Cardiac fibroblast (primary cell): ENCODE measurements around the gene SERPINA7.
"Not testable (repeated sequence)": the region's sequence is repeated elsewhere in the genome, so short reads cannot be mapped to it uniquely, and the experiment has no call there.

Source experiments
- DNase-seq, 2 donors: peaks; one replicate each; pipeline versions ENCODE4 v3.0.0 to v3.0.0-alpha.2; 2010; ENCODE audit warnings: low read depth in 2 of 2
- H3K4me3 ChIP-seq, 2 donors: replicated peaks in 1 of 2; 1 replicate in 1 of 2; 2 replicates in 1 of 2; pipeline ENCODE4 v1.5.1; 2011; ENCODE audit warnings: low read depth in 2 of 2, low read length in 2 of 2, mild to moderate bottlenecking in 2 of 2, moderate library complexity in 1 of 2
- CTCF ChIP-seq: IDR thresholded peaks from one replicate; pipeline ENCODE4 v1.5.1; 2011; ENCODE audit warnings: low read depth, mild to moderate bottlenecking, low read length, inconsistent platforms

The SERPINA7 gene

DNA sequence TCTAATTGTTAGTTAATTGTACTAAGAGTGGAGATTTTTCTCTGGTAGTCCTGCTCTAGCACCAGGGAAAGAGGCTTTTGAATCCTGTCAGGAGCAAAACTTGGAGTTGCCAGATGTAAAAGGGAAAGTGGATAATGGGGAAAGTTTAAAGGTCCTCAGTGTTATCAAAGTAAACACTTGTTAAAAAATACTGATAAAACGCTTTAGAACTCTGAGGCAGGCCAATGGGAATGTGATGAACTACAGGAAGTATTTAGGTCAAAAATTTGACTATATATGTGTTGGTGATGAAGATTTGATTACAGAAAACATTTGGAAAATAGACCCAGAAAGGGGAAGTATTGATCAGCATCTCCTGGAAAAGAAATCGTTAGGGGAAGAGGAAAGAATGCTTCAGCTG is 32.8 kb downstream of the SERPINA7 start:
- no peak for DNase-seq
- TF ChIP-seq CTCF = no peak
- no peak overlapping the region for H3K4me3 ChIP-seq

GRCh38 chrX:106000609-106001008 is 37.9 kb downstream of the SERPINA7 start:
- not testable (repeated sequence) for DNase-seq, H3K4me3 ChIP-seq

- no peak overlapping the region for H3K4me3 ChIP-seq
- no peak for DNase-seq
- no peak for TF ChIP-seq CTCF
Measured at GRCh38 chrX:106000203-106000602, 38.3 kb downstream of the SERPINA7 start.

DNA sequence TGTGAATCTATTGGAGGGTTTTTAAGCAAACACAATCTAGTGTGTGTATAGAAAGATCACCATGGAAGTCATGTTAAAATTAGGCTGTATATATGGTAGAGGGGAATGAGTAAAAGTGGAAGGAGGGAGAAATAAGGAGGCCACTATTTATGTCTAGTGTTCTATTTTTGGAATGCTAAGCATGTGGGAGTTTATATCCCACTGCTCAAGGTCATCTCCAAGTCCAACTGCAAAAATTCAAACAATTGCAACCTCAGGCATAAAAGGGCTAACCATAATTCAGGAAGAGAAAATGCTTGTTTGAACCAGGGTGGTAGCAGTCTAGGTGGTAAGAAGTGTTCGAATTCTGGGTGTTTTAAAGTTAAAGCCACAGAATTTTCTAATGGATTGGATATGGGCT is 39.2 kb downstream of the SERPINA7 start:
- DNase-seq = no peak
- no peak for TF ChIP-seq CTCF

DNA sequence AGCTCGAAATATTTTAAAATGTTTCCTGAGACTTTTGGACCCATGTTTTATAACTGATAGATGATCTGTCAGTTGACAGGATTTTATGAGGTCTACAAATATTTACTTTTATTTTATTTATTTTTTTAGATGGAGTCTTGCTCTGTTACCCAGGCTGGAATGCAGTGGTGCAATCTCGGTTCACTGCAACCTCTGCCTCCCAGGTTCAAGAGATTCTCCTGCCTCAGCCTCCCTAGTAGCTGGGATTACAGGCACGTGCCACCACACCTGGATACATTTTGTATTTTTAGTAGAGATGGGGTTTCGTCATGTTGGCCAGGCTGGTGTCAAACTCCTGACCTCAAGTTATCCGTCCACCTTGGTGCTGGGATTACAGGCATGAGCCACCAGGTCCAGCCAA is 50.0 kb downstream of the SERPINA7 start:
- not testable (repeated sequence) for DNase-seq, H3K4me3 ChIP-seq

More for the DNA sequence above, 39.2 kb downstream of the SERPINA7 start:
- no peak overlapping the region for H3K4me3 ChIP-seq
